ENCODE results near the gene CASQ1. TPM values are rescaled to one million over a fixed set of nuclear protein-coding genes. Genes with fewer than 3 reads are reported as not detected.

The CASQ1 gene
- total and polyA plus RNA-seq, 9 of the 15 experiments (the other 6 are each of a cell fraction or from before 2014, with no cell fraction given), result not detected

- Histone ChIP-seq H3K4me1 (replicated peaks in 1 of 2; ENCODE audit: control insufficient read depth in 2 of 2, insufficient read depth in 2 of 2, low read length in 2 of 2) (no peaks in the 10 kb centered on the region), H3K4me3 (no peak overlapping the region), H3K36me3 (ENCODE audit: control insufficient read depth, insufficient read depth, low read length) (peaks cover 98% of the 10 kb centered on the region), H2AFZ (ENCODE audit: low read depth, low read length) (no peak overlapping the region), H3K9ac (ENCODE audit: insufficient read depth in 1 of 2, low read depth in 2 of 2, low read length in 2 of 2) (no peak overlapping the region), H3K9me3 (replicated peaks; ENCODE audit: control insufficient read depth, insufficient read depth, low read depth, low read length) (no peaks in the 10 kb centered on the region), H3K27ac (ENCODE audit: extremely low read depth, low read depth, low read length) (no peak overlapping the region), H3K9me1 (ENCODE audit: control insufficient read depth, insufficient read depth, low read length) (no peaks in the 10 kb centered on the region), H3K79me2 (ENCODE audit: control insufficient read depth, insufficient read depth, low read length) (no peaks in the 10 kb centered on the region), H3K4me2 (ENCODE audit: insufficient read depth, low read length) (no peak overlapping the region), H4K20me1 (replicated peaks; ENCODE audit: control insufficient read depth, insufficient read depth, low read length) (no peaks in the 10 kb centered on the region), H3K27me3 (ENCODE audit: control insufficient read depth in 2 of 2, insufficient read depth in 2 of 2, low read length in 2 of 2) (no peaks in the 10 kb centered on the region)
- in situ Hi-C loops (cut with MboI), result no loop called here
- no peak for ATAC-seq
- DNase-seq (ENCODE audit: extremely low read depth in 1 of 4, low spot score in 3 of 4), result no peak
- ChIA-PET POLR2A (interaction anchor here (0.6 to 4.0 kb wide), 5 partner anchors 10 to 28 kb away, joined by 3 to 41 read pairs (median 5); no protein-coding TSS in a partner anchor), CTCF (ENCODE audit: low intra/inter-chr PET ratio) (no interaction called here)
- intact Hi-C loops (cut with micrococcal nuclease), result no loop called here
- BruUV-seq (replicated peaks), result no TSS peak
- no peak for FAIRE-seq
- no peak for TF ChIP-seq CEBPG (CRISPR knock-in tag; IDR thresholded peaks at IDR 0.05)
- peak; percentile 17 to 30; a peak in 1 of 4 replicates for TF ChIP-seq CEBPG (tag; conservative IDR thresholded peaks at IDR 0.05 in 1 of 2, IDR thresholded peaks at IDR 0.05 in 1 of 2)
- no peak for TF ChIP-seq WHSC1 (IDR thresholded peaks at IDR 0.05; ENCODE audit: low read length)
- no peak for TF ChIP-seq MYC (IDR thresholded peaks at IDR 0.05; ENCODE audit: low read depth, low read length)
- no peak for TF ChIP-seq MYC (CRISPR knock-in tag; IDR thresholded peaks at IDR 0.05; ENCODE audit: borderline replicate concordance, low read depth)
- TF ChIP-seq MTF1 (CRISPR knock-in tag; IDR thresholded peaks at IDR 0.05; ENCODE audit: borderline replicate concordance), result no peak
Measured at GRCh38 chr1:160221089-160221488, 30.7 kb downstream of the CASQ1 start.

GRCh38 chr1:160222546-160222945, 32.2 kb downstream of the CASQ1 start:
- Histone ChIP-seq H3K79me2 (ENCODE audit: control insufficient read depth, insufficient read depth, low read length) (no peaks in the 10 kb centered on the region), H3K9me1 (ENCODE audit: control insufficient read depth, insufficient read depth, low read length) (no peaks in the 10 kb centered on the region), H3K4me1 (replicated peaks in 1 of 2; ENCODE audit: control insufficient read depth in 2 of 2, insufficient read depth in 2 of 2, low read length in 2 of 2) (no peaks in the 10 kb centered on the region), H3K36me3 (ENCODE audit: control insufficient read depth, insufficient read depth, low read length) (peaks cover 100% of the 10 kb centered on the region), H3K9ac (ENCODE audit: insufficient read depth in 1 of 2, low read depth in 2 of 2, low read length in 2 of 2) (no peak overlapping the region), H3K27me3 (ENCODE audit: control insufficient read depth in 2 of 2, insufficient read depth in 2 of 2, low read length in 2 of 2) (no peaks in the 10 kb centered on the region), H2AFZ (ENCODE audit: low read depth, low read length) (no peak overlapping the region), H3K4me2 (ENCODE audit: insufficient read depth, low read length) (no peak overlapping the region), H3K4me3 (no peak overlapping the region), H3K27ac (ENCODE audit: extremely low read depth, low read depth, low read length) (no peak overlapping the region), H3K9me3 (replicated peaks; ENCODE audit: control insufficient read depth, insufficient read depth, low read depth, low read length) (no peaks in the 10 kb centered on the region), H4K20me1 (replicated peaks; ENCODE audit: control insufficient read depth, insufficient read depth, low read length) (no peaks in the 10 kb centered on the region)
- intact Hi-C loops (cut with micrococcal nuclease), result no loop called here
- DNase-seq (ENCODE audit: extremely low read depth in 1 of 4, low spot score in 3 of 4), result no peak
- ChIA-PET POLR2A (interaction anchor here (0.7 to 1.2 kb wide), 3 partner anchors 10 to 40 kb away, joined by 3 to 4 read pairs (median 3); partner anchors contain the start of gene DCAF8), CTCF (ENCODE audit: low intra/inter-chr PET ratio) (interaction anchor here (0.5 kb wide), 2 partner anchors 178 to 742 kb away, joined by 3 read pairs; no protein-coding TSS in a partner anchor)
- no peak for ATAC-seq
- no TSS peak for BruUV-seq (replicated peaks)
- in situ Hi-C loops (cut with MboI), result no loop called here
- WGBS (ENCODE audit: insufficient coverage, low coverage, missing lambda C conversion rate), result 73% methylated on average over 3 of the region's 3 CpGs
- FAIRE-seq, result no peak
- TF ChIP-seq PTTG1 (tag; IDR thresholded peaks at IDR 0.05; ENCODE audit: low read depth), result no peak
- TF ChIP-seq ARNT (IDR thresholded peaks at IDR 0.05), result no peak
- no peak for TF ChIP-seq ZNF277 (CRISPR knock-in tag; IDR thresholded peaks at IDR 0.05; ENCODE audit: borderline replicate concordance)
- TF ChIP-seq PTBP1 (IDR thresholded peaks at IDR 0.05; ENCODE audit: low read depth, low read length), result no peak
- no peak for TF ChIP-seq TBL1XR1 (IDR thresholded peaks at IDR 0.05; ENCODE audit: low read length in 2 of 2)
- no peak for TF ChIP-seq NCOA1 (IDR thresholded peaks at IDR 0.05; ENCODE audit: low read depth)
- no peak for TF ChIP-seq ZNF57 (CRISPR knock-in tag; IDR thresholded peaks at IDR 0.05)
- no peak for TF ChIP-seq ZNF217 (CRISPR knock-in tag; IDR thresholded peaks at IDR 0.05)
- TF ChIP-seq PRMT5 (CRISPR knock-in tag; IDR thresholded peaks at IDR 0.05), result no peak
- no peak for TF ChIP-seq LCOR (CRISPR knock-in tag; IDR thresholded peaks at IDR 0.05)
- no peak for TF ChIP-seq GATA2 (CRISPR knock-in tag; IDR thresholded peaks at IDR 0.05)
- TF ChIP-seq ARHGAP35 (IDR thresholded peaks at IDR 0.05; ENCODE audit: partially characterized antibody), result no peak

Data from K562 (cell line).